ENCODE data around the gene AHRR. TPM values are rescaled to one million over a fixed set of nuclear protein-coding genes. Genes with fewer than 3 reads are reported as not detected.

The AHRR gene
- total RNA-seq, 1 donor from 2014 or later: 1.0 TPM

- no peaks in the 10 kb centered on the region for H3K9me3 Mint-ChIP-seq
Observed at GRCh38 chr5:482506-482905, 161.0 kb downstream of the AHRR start.

GRCh38 chr5:483011-483410 is 161.5 kb downstream of the AHRR start:
- no peaks in the 10 kb centered on the region for H3K27me3 Mint-ChIP-seq (ENCODE audit: low read depth)
- no peaks in the 10 kb centered on the region for H3K4me1 Mint-ChIP-seq
- DNase-seq (ENCODE audit: low read depth, low spot score): no peak
- no peak overlapping the region for H3K4me3 Mint-ChIP-seq
- TF ChIP-seq CTCF (conservative IDR thresholded peaks at IDR 0.05): no peak
- H3K27ac Mint-ChIP-seq (ENCODE audit: unreplicated experiment): no peak overlapping the region
- no peaks in the 10 kb centered on the region for H3K9me3 Mint-ChIP-seq
- H3K36me3 Mint-ChIP-seq (ENCODE audit: low read depth): no peaks in the 10 kb centered on the region

More at GRCh38 chr5:482506-482905, 161.0 kb downstream of the AHRR start:
- no peak for TF ChIP-seq CTCF (conservative IDR thresholded peaks at IDR 0.05)
- DNase-seq (ENCODE audit: low read depth, low spot score): no peak
- H3K4me3 Mint-ChIP-seq: no peak overlapping the region
- H3K27me3 Mint-ChIP-seq (ENCODE audit: low read depth): peaks cover 2% of the 10 kb centered on the region
- no peaks in the 10 kb centered on the region for H3K4me1 Mint-ChIP-seq
- H3K36me3 Mint-ChIP-seq (ENCODE audit: low read depth): no peaks in the 10 kb centered on the region
- H3K27ac Mint-ChIP-seq (ENCODE audit: unreplicated experiment): no peak overlapping the region

DNA sequence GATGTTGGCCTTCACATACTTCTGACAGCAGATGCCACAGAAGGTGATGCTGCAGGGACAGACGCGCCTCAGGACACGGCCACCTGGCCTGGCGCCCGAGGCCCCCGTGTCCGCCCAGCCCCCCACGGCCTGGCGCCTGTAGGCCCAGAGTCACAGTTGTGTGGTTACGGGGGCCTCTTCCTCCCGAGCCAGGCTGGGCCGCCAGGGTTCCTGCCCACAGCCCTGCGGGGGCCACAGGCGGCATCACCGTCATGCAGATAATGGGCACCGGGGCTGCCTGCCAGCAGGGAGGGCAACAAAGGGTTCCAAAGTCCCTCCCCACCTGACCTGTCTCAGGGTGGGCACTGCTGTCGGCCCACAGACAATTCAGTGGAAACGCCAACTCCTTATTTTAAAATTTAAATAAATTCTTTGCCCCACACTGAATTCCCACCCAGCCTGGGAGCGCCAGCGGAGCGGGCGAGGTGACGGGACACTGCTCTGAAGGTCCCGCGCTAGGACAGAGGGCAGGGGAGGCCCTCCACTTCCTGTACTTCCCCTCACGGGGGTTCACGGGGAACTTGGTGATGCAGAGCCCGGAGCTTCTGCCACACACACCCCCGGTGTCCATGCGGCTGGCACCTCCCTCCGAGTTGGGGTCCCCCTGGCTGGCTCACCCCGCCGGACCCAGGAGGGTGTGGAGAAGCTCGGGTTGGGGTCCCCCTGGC is 162.1 kb downstream of the AHRR start:
- Mint-ChIP-seq H3K27me3 (ENCODE audit: low read depth) (no peaks in the 10 kb centered on the region), H3K4me1 (no peaks in the 10 kb centered on the region), H3K9me3 (no peaks in the 10 kb centered on the region), H3K27ac (ENCODE audit: unreplicated experiment) (no peak overlapping the region), H3K4me3 (no peak overlapping the region), H3K36me3 (ENCODE audit: low read depth) (no peaks in the 10 kb centered on the region)
- no peak for DNase-seq (ENCODE audit: low read depth, low spot score)
- TF ChIP-seq CTCF (conservative IDR thresholded peaks at IDR 0.05): no peak

DNA sequence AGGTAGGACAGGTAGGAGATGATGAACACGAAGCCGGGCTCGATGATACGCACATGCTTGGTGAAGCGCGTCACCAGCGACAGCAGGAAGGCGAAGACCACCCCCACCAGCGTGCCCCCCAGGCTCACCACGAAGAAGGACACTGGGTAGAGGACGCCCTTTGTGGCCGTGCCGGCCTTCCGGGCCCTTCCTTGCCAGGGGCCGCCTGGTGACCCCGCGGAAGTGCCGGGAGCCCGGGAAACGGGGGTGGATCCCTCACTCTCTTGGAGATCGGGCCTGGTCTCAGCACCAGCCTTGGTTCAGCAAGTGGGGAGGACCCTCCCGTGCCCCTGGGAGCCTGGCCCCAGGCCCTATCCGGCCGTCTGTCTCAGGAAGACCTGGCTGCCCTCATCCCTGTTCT is 163.0 kb downstream of the AHRR start:
- H3K9me3 Mint-ChIP-seq: no peaks in the 10 kb centered on the region
- no peak for DNase-seq (ENCODE audit: low read depth, low spot score)
- TF ChIP-seq CTCF (conservative IDR thresholded peaks at IDR 0.05): no peak
- no peak overlapping the region for H3K27ac Mint-ChIP-seq (ENCODE audit: unreplicated experiment)
- no peak overlapping the region for H3K4me3 Mint-ChIP-seq
- no peaks in the 10 kb centered on the region for H3K36me3 Mint-ChIP-seq (ENCODE audit: low read depth)
- H3K27me3 Mint-ChIP-seq (ENCODE audit: low read depth): no peaks in the 10 kb centered on the region
- H3K4me1 Mint-ChIP-seq: no peaks in the 10 kb centered on the region

GRCh38 chr5:485113-485945 is 163.8 kb downstream of the AHRR start:
- no peak overlapping the region for H3K27ac Mint-ChIP-seq (ENCODE audit: unreplicated experiment)
- H3K27me3 Mint-ChIP-seq (ENCODE audit: low read depth): no peaks in the 10 kb centered on the region
- no peak for TF ChIP-seq CTCF (conservative IDR thresholded peaks at IDR 0.05)
- H3K36me3 Mint-ChIP-seq (ENCODE audit: low read depth): no peaks in the 10 kb centered on the region
- H3K4me1 Mint-ChIP-seq: no peaks in the 10 kb centered on the region
- no peaks in the 10 kb centered on the region for H3K9me3 Mint-ChIP-seq
- no peak for DNase-seq (ENCODE audit: low read depth, low spot score)
- H3K4me3 Mint-ChIP-seq: no peak overlapping the region

Data from neural crest cell (in vitro differentiated cells).